NCI-H1694 treated with DMSO at 0.1 percent for 48 hours (cell line): ENCODE results near the gene SLC2A10.

ENCODE experiments used
- DNase-seq: peaks from one replicate; lab custom pipeline; 2025; lab: John Stamatoyannopoulos, UW

SLC2A10 gene

DNA sequence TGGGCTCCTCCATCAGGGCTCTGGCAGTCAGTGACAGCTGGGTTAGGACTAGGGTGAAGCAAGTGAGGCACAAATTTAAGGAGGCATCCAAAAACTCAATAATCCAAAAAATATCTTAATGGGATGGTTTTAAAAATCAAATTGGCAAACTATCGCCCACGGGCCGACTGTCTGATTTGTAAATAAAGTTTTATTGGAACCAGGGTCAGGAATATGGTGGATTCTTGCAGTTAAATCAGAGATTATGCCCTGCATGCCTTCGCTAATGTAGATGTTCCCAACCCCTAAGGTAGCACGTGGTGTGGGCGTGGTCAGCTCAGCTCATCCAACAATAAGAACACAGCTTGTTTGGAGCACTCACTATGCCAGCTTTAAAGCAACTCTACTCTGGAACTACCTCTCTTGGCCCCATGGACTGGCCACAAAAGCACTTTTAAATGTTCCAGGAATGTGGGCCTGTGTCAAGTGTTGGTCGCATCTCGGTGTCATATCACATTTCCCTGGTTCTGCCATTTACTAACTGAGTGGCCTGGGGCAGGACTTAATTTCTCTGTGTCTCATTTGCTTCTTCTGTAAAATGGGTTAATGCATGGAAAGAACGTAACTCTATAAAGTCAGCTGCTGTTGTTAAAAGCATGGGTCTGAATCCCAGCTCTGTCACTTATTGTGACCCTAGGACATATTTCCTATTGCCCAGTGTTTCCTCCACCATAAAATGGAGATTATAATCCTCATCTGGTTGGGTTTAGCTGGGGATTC lies 27.2 kb upstream of the SLC2A10 start:
- DNase-seq, result no peak

- no peak for DNase-seq
Observed at GRCh38 chr20:46683011-46683667, 26.3 kb upstream of the SLC2A10 start.

GRCh38 chr20:46683668-46683938 lies 25.8 kb upstream of the SLC2A10 start:
- no peak for DNase-seq

DNA sequence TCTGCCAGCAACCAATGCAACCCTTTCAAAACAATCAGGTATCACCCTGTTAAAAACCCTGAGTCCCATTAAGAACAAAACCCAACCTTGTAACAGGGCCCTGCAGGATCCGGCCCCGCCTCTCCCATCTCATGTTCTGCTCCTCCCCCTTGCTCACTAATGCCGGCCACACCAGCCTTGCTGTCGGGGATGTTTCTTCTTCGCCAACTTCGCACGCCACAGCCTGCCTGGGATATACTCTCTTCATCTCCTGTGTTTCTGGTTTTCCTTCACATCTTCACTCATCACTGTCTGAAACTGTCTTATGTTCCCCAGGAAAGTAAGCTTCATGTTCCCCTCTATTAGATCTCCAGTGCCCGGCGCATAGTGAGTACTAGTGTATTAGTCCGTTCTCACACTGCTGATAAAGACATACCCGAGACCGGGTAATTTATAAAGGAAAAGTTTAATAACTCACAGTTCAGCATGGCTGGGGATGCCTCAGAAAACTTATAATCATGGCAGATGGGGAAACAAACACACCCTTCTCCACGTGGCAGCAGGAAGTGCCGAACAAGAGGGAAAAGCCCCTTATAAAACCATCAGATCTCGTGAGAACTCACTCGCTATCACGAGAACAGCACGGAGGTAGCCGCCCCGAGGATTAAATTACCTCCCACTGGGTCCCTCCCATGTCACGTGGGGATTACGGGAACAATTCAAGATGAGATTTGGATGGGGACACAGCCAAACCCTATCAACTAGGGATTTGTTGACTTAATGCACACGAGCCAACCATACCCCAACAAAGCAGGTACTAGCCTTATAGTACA lies 25.3 kb upstream of the SLC2A10 start:
- no peak for DNase-seq

- DNase-seq, result peak; percentile 17
Observed at GRCh38 chr20:46688151-46689081, 21.0 kb upstream of the SLC2A10 start.

DNA sequence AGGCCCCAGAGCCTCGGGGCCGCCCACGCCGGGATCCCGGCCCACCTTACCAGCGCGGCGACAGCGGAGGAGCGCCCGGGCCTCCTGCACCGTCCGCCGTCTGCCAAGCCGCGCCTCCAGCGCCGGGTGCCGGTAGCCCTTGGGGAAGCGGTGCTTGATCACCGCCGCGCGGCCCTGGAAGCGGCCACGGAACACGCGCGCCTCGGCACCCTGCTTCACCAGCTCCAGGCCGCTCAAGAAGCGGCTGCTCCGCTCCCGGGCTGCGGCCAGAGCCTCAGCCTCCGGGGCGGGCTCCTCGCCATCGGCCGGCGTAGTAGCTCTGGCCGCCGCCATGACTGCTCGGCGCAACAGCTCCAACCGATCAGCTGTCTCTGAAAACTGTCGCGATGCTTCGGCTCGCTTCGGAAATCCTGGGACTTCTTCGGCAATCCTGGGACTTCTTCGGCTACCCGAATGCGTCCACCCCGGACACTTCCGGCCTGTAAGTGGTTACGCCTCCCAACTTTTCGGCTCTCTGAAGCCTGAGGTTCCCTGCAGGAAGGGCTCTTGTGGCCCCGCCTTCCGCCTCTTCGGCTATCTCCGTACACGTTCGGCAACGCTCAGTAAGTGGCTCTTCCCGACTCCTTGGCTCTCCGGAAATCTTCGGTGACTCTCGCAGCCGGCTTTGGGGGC lies 20.2 kb upstream of the SLC2A10 start, which contains the start of gene TP53RK:
Gene TP53RK (minus strand): TSS at position 363 of the 672 bp plus-strand sequence. CDS start 30 bp downstream, at position 333.
- DNase-seq, result peak; percentile 74

DNA sequence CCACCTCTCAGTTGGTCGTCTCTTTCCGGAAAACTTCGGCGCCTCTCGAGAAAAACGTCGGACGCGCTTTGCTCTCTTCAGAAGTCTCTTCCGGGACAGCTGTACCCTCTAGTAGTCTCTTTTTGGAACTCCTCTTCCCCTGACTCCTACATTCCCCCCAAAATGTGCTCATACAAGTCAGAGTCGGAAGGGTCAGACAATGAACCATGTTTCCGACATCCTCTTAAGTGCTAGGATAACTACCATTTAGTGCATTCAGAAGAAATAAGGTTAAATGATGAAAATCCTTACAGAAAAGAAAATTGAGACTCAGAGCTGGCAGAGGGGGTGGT lies 19.7 kb upstream of the SLC2A10 start:
- no peak for DNase-seq

- no peak for DNase-seq
Observed at GRCh38 chr20:46690219-46691106, 19.0 kb upstream of the SLC2A10 start.

- no peak for DNase-seq
Observed at GRCh38 chr20:46691196-46691595, 18.3 kb upstream of the SLC2A10 start.

DNA sequence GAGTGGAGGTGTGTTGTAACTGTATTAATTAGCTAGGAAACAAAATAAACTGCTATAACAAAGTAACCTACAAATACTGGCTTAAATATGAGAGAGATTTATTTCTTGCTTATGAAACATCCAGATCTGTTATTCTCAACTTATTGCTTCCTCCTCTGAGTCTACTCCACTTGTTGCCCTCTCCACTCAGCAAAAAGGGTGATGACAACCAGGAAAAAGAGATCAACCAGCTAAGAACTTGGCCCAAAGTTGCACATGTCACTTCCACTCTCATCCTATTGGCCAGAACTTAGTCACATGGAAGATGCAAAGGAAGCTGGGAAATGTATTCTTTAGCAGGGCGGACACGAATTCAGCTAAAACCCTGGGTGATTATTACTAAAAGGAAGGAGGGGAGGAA lies 15.0 kb upstream of the SLC2A10 start:
- DNase-seq, result no peak

DNA sequence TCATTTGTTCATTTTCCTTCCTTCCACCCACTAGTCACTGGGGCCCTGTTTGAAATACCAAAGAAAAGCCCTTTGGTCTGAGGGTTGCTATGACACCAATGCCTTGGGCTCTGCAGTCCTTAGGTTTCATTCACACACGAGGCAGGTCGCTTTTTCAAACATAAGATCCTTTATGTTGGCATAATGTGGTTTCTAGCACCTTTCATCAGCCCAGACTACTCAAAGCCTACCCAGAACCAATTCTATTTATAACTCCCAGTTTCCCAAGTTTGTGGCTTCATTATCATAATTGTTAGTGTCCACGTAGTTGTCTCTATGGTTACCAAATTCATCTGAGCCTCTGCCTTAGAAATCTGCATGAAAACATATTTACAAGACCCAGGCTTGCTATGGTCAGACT lies 13.6 kb upstream of the SLC2A10 start:
- DNase-seq, result no peak

GRCh38 chr20:46696791-46697279 lies 12.6 kb upstream of the SLC2A10 start:
- DNase-seq, result no peak

- DNase-seq, result no peak
Observed at GRCh38 chr20:46698788-46699187, 10.7 kb upstream of the SLC2A10 start.

GRCh38 chr20:46699651-46700359 lies 9.6 kb upstream of the SLC2A10 start:
- DNase-seq, result no peak

DNA sequence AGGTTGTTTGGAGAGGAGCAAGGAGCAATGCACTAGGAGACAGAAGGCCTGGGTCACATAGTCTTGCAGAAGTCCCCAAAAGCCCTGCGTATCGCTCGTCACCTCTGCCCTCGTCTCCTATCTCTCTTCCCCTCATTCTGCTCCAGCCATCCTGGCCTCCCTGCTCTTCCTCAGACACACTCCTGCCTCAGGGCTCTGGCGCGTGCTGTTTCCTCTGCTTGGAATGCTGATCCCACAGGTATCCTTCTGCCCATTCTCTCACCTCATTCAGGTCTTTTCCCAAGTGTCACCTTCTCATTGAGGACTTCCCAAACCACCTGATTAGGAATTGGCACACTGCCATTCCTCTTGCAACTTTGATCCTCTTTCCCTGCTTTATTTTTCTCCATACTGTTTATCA lies 9.0 kb upstream of the SLC2A10 start:
- DNase-seq, result no peak

- DNase-seq, result no peak
Observed at GRCh38 chr20:46701057-46701456, 8.4 kb upstream of the SLC2A10 start.

GRCh38 chr20:46701556-46701955 lies 7.9 kb upstream of the SLC2A10 start:
- DNase-seq, result no peak

GRCh38 chr20:46701986-46702385 lies 7.5 kb upstream of the SLC2A10 start:
- DNase-seq, result no peak

GRCh38 chr20:46702447-46703203 lies 6.8 kb upstream of the SLC2A10 start:
- no peak for DNase-seq
